ENCODE data around the gene NUB1.

The NUB1 gene

GRCh38 chr7:151348970-151349369 is 7.4 kb downstream of the NUB1 start:
- H3K4me1 ChIP-seq (ENCODE audit: control insufficient read depth, low read depth, low read length), result no peaks in the 10 kb centered on the region
- H3K36me3 ChIP-seq (ENCODE audit: control insufficient read depth, low read depth, low read length), result peaks cover 38% of the 10 kb centered on the region
- H3K4me3 ChIP-seq (ENCODE audit: low read length), result no peak overlapping the region
- H3K9me3 ChIP-seq (ENCODE audit: control insufficient read depth, low read depth, low read length), result no peaks in the 10 kb centered on the region
- no peak overlapping the region for H3K27ac ChIP-seq (ENCODE audit: low read length)
- H3K9ac ChIP-seq (ENCODE audit: low read length), result no peak overlapping the region
- no peaks in the 10 kb centered on the region for H3K27me3 ChIP-seq (ENCODE audit: control insufficient read depth, insufficient read depth, low read length)

- Histone ChIP-seq H3K4me1 (ENCODE audit: control insufficient read depth, low read depth, low read length) (no peaks in the 10 kb centered on the region), H3K36me3 (ENCODE audit: control insufficient read depth, low read depth, low read length) (peaks cover 38% of the 10 kb centered on the region), H3K27me3 (ENCODE audit: control insufficient read depth, insufficient read depth, low read length) (no peaks in the 10 kb centered on the region), H3K27ac (ENCODE audit: low read length) (no peak overlapping the region), H3K4me3 (ENCODE audit: low read length) (no peak overlapping the region), H3K9ac (ENCODE audit: low read length) (no peak overlapping the region), H3K9me3 (ENCODE audit: control insufficient read depth, low read depth, low read length) (no peaks in the 10 kb centered on the region)
Observed at GRCh38 chr7:151349507-151349853, 7.9 kb downstream of the NUB1 start.

GRCh38 chr7:151351027-151351426 is 9.4 kb downstream of the NUB1 start:
- H3K4me1 ChIP-seq (ENCODE audit: control insufficient read depth, low read depth, low read length), result no peaks in the 10 kb centered on the region
- H3K36me3 ChIP-seq (ENCODE audit: control insufficient read depth, low read depth, low read length), result peaks cover 38% of the 10 kb centered on the region
- H3K4me3 ChIP-seq (ENCODE audit: low read length), result no peak overlapping the region

GRCh38 chr7:151351967-151352366 is 10.4 kb downstream of the NUB1 start:
- Histone ChIP-seq H3K4me1 (ENCODE audit: control insufficient read depth, low read depth, low read length) (no peaks in the 10 kb centered on the region), H3K9me3 (ENCODE audit: control insufficient read depth, low read depth, low read length) (no peaks in the 10 kb centered on the region), H3K9ac (ENCODE audit: low read length) (no peak overlapping the region), H3K27me3 (ENCODE audit: control insufficient read depth, insufficient read depth, low read length) (no peaks in the 10 kb centered on the region), H3K4me3 (ENCODE audit: low read length) (no peak overlapping the region), H3K36me3 (ENCODE audit: control insufficient read depth, low read depth, low read length) (peaks cover 35% of the 10 kb centered on the region), H3K27ac (ENCODE audit: low read length) (no peak overlapping the region)

More at GRCh38 chr7:151351027-151351426, 9.4 kb downstream of the NUB1 start:
- Histone ChIP-seq H3K27me3 (ENCODE audit: control insufficient read depth, insufficient read depth, low read length) (no peaks in the 10 kb centered on the region), H3K9ac (ENCODE audit: low read length) (no peak overlapping the region), H3K9me3 (ENCODE audit: control insufficient read depth, low read depth, low read length) (no peaks in the 10 kb centered on the region), H3K27ac (ENCODE audit: low read length) (no peak overlapping the region)

GRCh38 chr7:151352512-151352911 is 10.9 kb downstream of the NUB1 start:
- H3K9me3 ChIP-seq (ENCODE audit: control insufficient read depth, low read depth, low read length), result no peaks in the 10 kb centered on the region
- peaks cover 35% of the 10 kb centered on the region for H3K36me3 ChIP-seq (ENCODE audit: control insufficient read depth, low read depth, low read length)
- H3K9ac ChIP-seq (ENCODE audit: low read length), result no peak overlapping the region
- H3K27ac ChIP-seq (ENCODE audit: low read length), result no peak overlapping the region
- H3K27me3 ChIP-seq (ENCODE audit: control insufficient read depth, insufficient read depth, low read length), result no peaks in the 10 kb centered on the region
- no peak overlapping the region for H3K4me3 ChIP-seq (ENCODE audit: low read length)
- no peaks in the 10 kb centered on the region for H3K4me1 ChIP-seq (ENCODE audit: control insufficient read depth, low read depth, low read length)

- Histone ChIP-seq H3K4me1 (ENCODE audit: control insufficient read depth, low read depth, low read length) (no peaks in the 10 kb centered on the region), H3K9me3 (ENCODE audit: control insufficient read depth, low read depth, low read length) (no peaks in the 10 kb centered on the region), H3K4me3 (ENCODE audit: low read length) (no peak overlapping the region), H3K9ac (ENCODE audit: low read length) (no peak overlapping the region), H3K36me3 (ENCODE audit: control insufficient read depth, low read depth, low read length) (peaks cover 25% of the 10 kb centered on the region), H3K27ac (ENCODE audit: low read length) (no peak overlapping the region), H3K27me3 (ENCODE audit: control insufficient read depth, insufficient read depth, low read length) (no peaks in the 10 kb centered on the region)
Observed at GRCh38 chr7:151361193-151361959, 19.8 kb downstream of the NUB1 start.

GRCh38 chr7:151363182-151363581 is 21.6 kb downstream of the NUB1 start:
- Histone ChIP-seq H3K9ac (ENCODE audit: low read length) (no peak overlapping the region), H3K4me3 (ENCODE audit: low read length) (no peak overlapping the region), H3K27ac (ENCODE audit: low read length) (no peak overlapping the region), H3K36me3 (ENCODE audit: control insufficient read depth, low read depth, low read length) (peaks cover 22% of the 10 kb centered on the region), H3K4me1 (ENCODE audit: control insufficient read depth, low read depth, low read length) (no peaks in the 10 kb centered on the region), H3K9me3 (ENCODE audit: control insufficient read depth, low read depth, low read length) (no peaks in the 10 kb centered on the region), H3K27me3 (ENCODE audit: control insufficient read depth, insufficient read depth, low read length) (no peaks in the 10 kb centered on the region)

- Histone ChIP-seq H3K9me3 (ENCODE audit: control insufficient read depth, low read depth, low read length) (no peaks in the 10 kb centered on the region), H3K4me1 (ENCODE audit: control insufficient read depth, low read depth, low read length) (peaks cover 4% of the 10 kb centered on the region), H3K27ac (ENCODE audit: low read length) (no peak overlapping the region), H3K36me3 (ENCODE audit: control insufficient read depth, low read depth, low read length) (peaks cover 11% of the 10 kb centered on the region), H3K27me3 (ENCODE audit: control insufficient read depth, insufficient read depth, low read length) (no peaks in the 10 kb centered on the region), H3K9ac (ENCODE audit: low read length) (no peak overlapping the region), H3K4me3 (ENCODE audit: low read length) (no peak overlapping the region)
Observed at GRCh38 chr7:151366166-151366879, 24.7 kb downstream of the NUB1 start.

- Histone ChIP-seq H3K9ac (ENCODE audit: low read length) (no peak overlapping the region), H3K36me3 (ENCODE audit: control insufficient read depth, low read depth, low read length) (peaks cover 10% of the 10 kb centered on the region), H3K27me3 (ENCODE audit: control insufficient read depth, insufficient read depth, low read length) (no peaks in the 10 kb centered on the region), H3K4me1 (ENCODE audit: control insufficient read depth, low read depth, low read length) (peaks cover 4% of the 10 kb centered on the region), H3K27ac (ENCODE audit: low read length) (no peak overlapping the region), H3K9me3 (ENCODE audit: control insufficient read depth, low read depth, low read length) (no peaks in the 10 kb centered on the region), H3K4me3 (ENCODE audit: low read length) (no peak overlapping the region)
Observed at GRCh38 chr7:151366880-151367222, 25.2 kb downstream of the NUB1 start.

GRCh38 chr7:151367284-151367683 is 25.7 kb downstream of the NUB1 start:
- Histone ChIP-seq H3K4me1 (ENCODE audit: control insufficient read depth, low read depth, low read length) (peaks cover 4% of the 10 kb centered on the region), H3K27ac (ENCODE audit: low read length) (no peak overlapping the region), H3K4me3 (ENCODE audit: low read length) (no peak overlapping the region), H3K27me3 (ENCODE audit: control insufficient read depth, insufficient read depth, low read length) (no peaks in the 10 kb centered on the region), H3K36me3 (ENCODE audit: control insufficient read depth, low read depth, low read length) (peaks cover 7% of the 10 kb centered on the region), H3K9me3 (ENCODE audit: control insufficient read depth, low read depth, low read length) (no peaks in the 10 kb centered on the region), H3K9ac (ENCODE audit: low read length) (no peak overlapping the region)

- H3K9ac ChIP-seq (ENCODE audit: low read length), result no peak overlapping the region
- peaks cover 1% of the 10 kb centered on the region for H3K36me3 ChIP-seq (ENCODE audit: control insufficient read depth, low read depth, low read length)
- H3K27ac ChIP-seq (ENCODE audit: low read length), result no peak overlapping the region
- no peaks in the 10 kb centered on the region for H3K9me3 ChIP-seq (ENCODE audit: control insufficient read depth, low read depth, low read length)
- H3K4me3 ChIP-seq (ENCODE audit: low read length), result no peak overlapping the region
- H3K27me3 ChIP-seq (ENCODE audit: control insufficient read depth, insufficient read depth, low read length), result no peaks in the 10 kb centered on the region
- H3K4me1 ChIP-seq (ENCODE audit: control insufficient read depth, low read depth, low read length), result peaks cover 12% of the 10 kb centered on the region
Observed at GRCh38 chr7:151368136-151368571, 26.5 kb downstream of the NUB1 start.

GRCh38 chr7:151371266-151371665 is 29.7 kb downstream of the NUB1 start:
- H3K36me3 ChIP-seq (ENCODE audit: control insufficient read depth, low read depth, low read length), result peaks cover 3% of the 10 kb centered on the region
- H3K27ac ChIP-seq (ENCODE audit: low read length), result no peak overlapping the region
- H3K4me1 ChIP-seq (ENCODE audit: control insufficient read depth, low read depth, low read length), result peaks cover 20% of the 10 kb centered on the region
- no peak overlapping the region for H3K9ac ChIP-seq (ENCODE audit: low read length)
- H3K27me3 ChIP-seq (ENCODE audit: control insufficient read depth, insufficient read depth, low read length), result no peaks in the 10 kb centered on the region
- H3K9me3 ChIP-seq (ENCODE audit: control insufficient read depth, low read depth, low read length), result no peaks in the 10 kb centered on the region
- H3K4me3 ChIP-seq (ENCODE audit: low read length), result no peak overlapping the region
